Panc1 (cell line): ENCODE results near the gene ITGBL1. TPM values are rescaled to one million over a fixed set of nuclear protein-coding genes. Genes with fewer than 3 reads are reported as not detected.

Source experiments
- ATAC-seq: fragments of 200-7000 bp; cut with Tn5 transposase; 2 replicates; pipeline ENCODE4 v1.9.1; 2020; ENCODE audit warnings: mild to moderate bottlenecking, moderate library complexity
- BruUV-seq: library from RNA; stranded (reverse); fragments of 400-500 nt; replicated peaks from 2 replicates; lab custom pipeline; 2021; lab: Mats Ljungman, UMichigan
- CTCF ChIA-PET: fragments of 300-600 bp; sonication (Branson Sonifier 250); formaldehyde crosslinking; loops from one replicate; lab custom pipeline; 2022; ENCODE audit warnings: antibody characterized with exemption; lab: Charles Lee
- POLR2A ChIA-PET: fragments of 300-600 bp; sonication (Branson Sonifier 250); formaldehyde crosslinking; loops from one replicate; lab custom pipeline; 2022; ENCODE audit warnings: antibody characterized with exemption; lab: Charles Lee
- DNase-seq: peaks from one replicate; pipeline ENCODE4 v3.0.0-alpha.2; 2010; ENCODE audit warnings: low read depth, low spot score
- H3K27ac ChIP-seq: 2 replicates; pipeline ENCODE4 v1.5.1; 2011; ENCODE audit warnings: mild to moderate bottlenecking, low read length, inconsistent platforms
- H3K27me3 ChIP-seq: fragments of 200-500 bp; sonication (Bioruptor generic); 2 replicates; pipeline ENCODE4 v1.6.0; 2014; ENCODE audit warnings: low read length, inconsistent platforms; ENCODE audit not compliant: control insufficient read depth, insufficient read depth
- H3K36me3 ChIP-seq: fragments of 200-500 bp; sonication (Bioruptor generic); 2 replicates; pipeline ENCODE4 v1.5.1; 2014; ENCODE audit warnings: inconsistent platforms, mild to moderate bottlenecking, low read length, moderate library complexity; ENCODE audit not compliant: control insufficient read depth, insufficient read depth
- H3K4me1 ChIP-seq: 2 replicates; pipeline ENCODE4 v1.5.1; 2011; ENCODE audit warnings: inconsistent platforms, mild to moderate bottlenecking, low read length, moderate library complexity; ENCODE audit not compliant: control insufficient read depth, insufficient read depth
- H3K4me3 ChIP-seq, 2 experiments: 2 replicates each; pipeline ENCODE4 v1.5.1; 2011 to 2012; ENCODE audit warnings: low read depth in 2 of 2, low read length in 2 of 2, mild to moderate bottlenecking in 2 of 2, inconsistent platforms in 1 of 2, moderate library complexity in 1 of 2
- H3K9me3 ChIP-seq: fragments of 200-500 bp; sonication (Bioruptor generic); 2 replicates; pipeline ENCODE4 v1.5.1; 2014; ENCODE audit warnings: low read depth, mild to moderate bottlenecking, inconsistent platforms, low read length, moderate library complexity; ENCODE audit not compliant: control insufficient read depth, insufficient read depth
- POLR2AphosphoS5 ChIP-seq: IDR thresholded peaks from 2 replicates; pipeline ENCODE4 v1.6.1; 2012; ENCODE audit warnings: mild to moderate bottlenecking, low read depth, low read length, moderate library complexity
- SIN3A ChIP-seq: IDR thresholded peaks from 2 replicates; pipeline ENCODE4 v1.6.1; 2012; ENCODE audit warnings: low read depth, mild to moderate bottlenecking, low read length, moderate library complexity, borderline replicate concordance; ENCODE audit not compliant: insufficient read depth
- TCF7L2 ChIP-seq: IDR thresholded peaks from 2 replicates; pipeline ENCODE4 v1.6.1; 2011; ENCODE audit warnings: mild to moderate bottlenecking, low read depth, low read length, inconsistent platforms
- in situ Hi-C: cut with HindIII; loops from 2 replicates; pipeline ENCODE4 v1.10.0; 2016; ENCODE audit warnings: low sequenced_read_pairs, low pct_unique_long_range_greater_than_20kb
- intact Hi-C: fragments of 100-400 bp; cut with micrococcal nuclease; formaldehyde crosslinking; loops from one replicate; pipeline ENCODE4 v1.10.0; 2022; ENCODE audit not compliant: unreplicated experiment
- total RNA-seq: library from RNA; stranded (reverse); gene quantifications from one replicate; pipeline ENCODE4 v1.2.1, GENCODE V29; 2021; ENCODE audit not compliant: unreplicated experiment
- TF ChIP-seq, protein P1 (sequence below): fragments of 450-650 bp; IDR thresholded peaks from 2 replicates; pipeline ENCODE4 v1.5.1; 2017; ENCODE audit warnings: mild to moderate bottlenecking
- TF ChIP-seq, protein P2 (sequence below), 2 experiments: IDR thresholded peaks; 2 replicates each; pipeline ENCODE4 v1.6.1; 2011 to 2012; ENCODE audit warnings: low read depth in 2 of 2, control low read depth in 1 of 2, low read length in 1 of 2, mild to moderate bottlenecking in 1 of 2, moderate library complexity in 1 of 2; ENCODE audit not compliant: insufficient read depth in 1 of 2

The ITGBL1 gene
- total RNA-seq, 1 experiment from 2014 or later, result 14.3 TPM

DNA sequence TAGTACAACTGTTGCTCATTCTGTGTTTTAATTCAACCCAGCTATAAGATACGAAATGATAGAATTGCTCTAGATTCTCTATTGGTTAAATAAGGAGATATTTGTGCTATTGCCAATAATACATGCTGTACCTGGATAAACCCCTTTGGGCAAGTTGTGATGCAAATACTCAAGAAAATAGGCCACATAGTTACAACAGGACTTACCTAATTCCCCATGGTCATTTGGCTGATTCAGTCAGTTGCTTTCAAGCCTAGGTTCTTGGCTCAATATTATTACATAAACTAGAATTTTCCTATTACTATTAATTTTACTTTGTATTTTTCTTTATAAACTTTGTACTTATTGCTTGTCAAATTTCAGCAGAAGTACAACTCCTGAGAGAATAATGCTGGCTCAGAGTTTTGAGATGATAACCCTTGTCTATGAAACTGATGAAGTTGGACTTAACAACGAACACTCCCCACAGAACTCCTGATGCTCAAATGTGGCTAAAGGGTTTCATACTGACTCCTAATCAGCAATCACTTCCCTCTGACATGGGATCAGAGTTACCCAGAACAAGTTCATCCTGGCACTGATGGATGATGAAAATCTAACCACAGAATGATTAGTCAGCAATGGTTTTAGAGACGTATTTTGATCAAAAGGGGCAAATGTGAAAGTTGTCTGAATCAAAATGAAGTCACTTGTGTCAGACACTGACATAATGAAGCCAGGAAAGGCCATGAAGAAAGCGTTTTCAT is 221.1 kb downstream of the ITGBL1 start:
- Histone ChIP-seq H3K36me3 (no peaks in the 10 kb centered on the region), H3K27me3 (no peaks in the 10 kb centered on the region), H3K4me3 (no peak overlapping the region), H3K27ac (no peak overlapping the region), H3K9me3 (no peaks in the 10 kb centered on the region), H3K4me1 (no peaks in the 10 kb centered on the region)
- ATAC-seq, result no peak
- POLR2A ChIA-PET, result no interaction called here
- intact Hi-C loops (no loop called here), in situ Hi-C loops (no loop called here)
- no peak for DNase-seq
- CTCF ChIA-PET, result no interaction called here
- no TSS peak for BruUV-seq
- TF ChIP-seq SIN3A, result no peak
- TF ChIP-seq, protein P1, sequence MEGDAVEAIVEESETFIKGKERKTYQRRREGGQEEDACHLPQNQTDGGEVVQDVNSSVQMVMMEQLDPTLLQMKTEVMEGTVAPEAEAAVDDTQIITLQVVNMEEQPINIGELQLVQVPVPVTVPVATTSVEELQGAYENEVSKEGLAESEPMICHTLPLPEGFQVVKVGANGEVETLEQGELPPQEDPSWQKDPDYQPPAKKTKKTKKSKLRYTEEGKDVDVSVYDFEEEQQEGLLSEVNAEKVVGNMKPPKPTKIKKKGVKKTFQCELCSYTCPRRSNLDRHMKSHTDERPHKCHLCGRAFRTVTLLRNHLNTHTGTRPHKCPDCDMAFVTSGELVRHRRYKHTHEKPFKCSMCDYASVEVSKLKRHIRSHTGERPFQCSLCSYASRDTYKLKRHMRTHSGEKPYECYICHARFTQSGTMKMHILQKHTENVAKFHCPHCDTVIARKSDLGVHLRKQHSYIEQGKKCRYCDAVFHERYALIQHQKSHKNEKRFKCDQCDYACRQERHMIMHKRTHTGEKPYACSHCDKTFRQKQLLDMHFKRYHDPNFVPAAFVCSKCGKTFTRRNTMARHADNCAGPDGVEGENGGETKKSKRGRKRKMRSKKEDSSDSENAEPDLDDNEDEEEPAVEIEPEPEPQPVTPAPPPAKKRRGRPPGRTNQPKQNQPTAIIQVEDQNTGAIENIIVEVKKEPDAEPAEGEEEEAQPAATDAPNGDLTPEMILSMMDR, result no peak
- TF ChIP-seq, protein P2, sequence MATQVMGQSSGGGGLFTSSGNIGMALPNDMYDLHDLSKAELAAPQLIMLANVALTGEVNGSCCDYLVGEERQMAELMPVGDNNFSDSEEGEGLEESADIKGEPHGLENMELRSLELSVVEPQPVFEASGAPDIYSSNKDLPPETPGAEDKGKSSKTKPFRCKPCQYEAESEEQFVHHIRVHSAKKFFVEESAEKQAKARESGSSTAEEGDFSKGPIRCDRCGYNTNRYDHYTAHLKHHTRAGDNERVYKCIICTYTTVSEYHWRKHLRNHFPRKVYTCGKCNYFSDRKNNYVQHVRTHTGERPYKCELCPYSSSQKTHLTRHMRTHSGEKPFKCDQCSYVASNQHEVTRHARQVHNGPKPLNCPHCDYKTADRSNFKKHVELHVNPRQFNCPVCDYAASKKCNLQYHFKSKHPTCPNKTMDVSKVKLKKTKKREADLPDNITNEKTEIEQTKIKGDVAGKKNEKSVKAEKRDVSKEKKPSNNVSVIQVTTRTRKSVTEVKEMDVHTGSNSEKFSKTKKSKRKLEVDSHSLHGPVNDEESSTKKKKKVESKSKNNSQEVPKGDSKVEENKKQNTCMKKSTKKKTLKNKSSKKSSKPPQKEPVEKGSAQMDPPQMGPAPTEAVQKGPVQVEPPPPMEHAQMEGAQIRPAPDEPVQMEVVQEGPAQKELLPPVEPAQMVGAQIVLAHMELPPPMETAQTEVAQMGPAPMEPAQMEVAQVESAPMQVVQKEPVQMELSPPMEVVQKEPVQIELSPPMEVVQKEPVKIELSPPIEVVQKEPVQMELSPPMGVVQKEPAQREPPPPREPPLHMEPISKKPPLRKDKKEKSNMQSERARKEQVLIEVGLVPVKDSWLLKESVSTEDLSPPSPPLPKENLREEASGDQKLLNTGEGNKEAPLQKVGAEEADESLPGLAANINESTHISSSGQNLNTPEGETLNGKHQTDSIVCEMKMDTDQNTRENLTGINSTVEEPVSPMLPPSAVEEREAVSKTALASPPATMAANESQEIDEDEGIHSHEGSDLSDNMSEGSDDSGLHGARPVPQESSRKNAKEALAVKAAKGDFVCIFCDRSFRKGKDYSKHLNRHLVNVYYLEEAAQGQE (IDR thresholded peaks at IDR 0.05; ENCODE audit: insufficient read depth in 1 of 2, low read depth in 2 of 2, low read length in 1 of 2), result no peak
- no peak for TF ChIP-seq TCF7L2
- TF ChIP-seq POLR2AphosphoS5, result no peak

DNA sequence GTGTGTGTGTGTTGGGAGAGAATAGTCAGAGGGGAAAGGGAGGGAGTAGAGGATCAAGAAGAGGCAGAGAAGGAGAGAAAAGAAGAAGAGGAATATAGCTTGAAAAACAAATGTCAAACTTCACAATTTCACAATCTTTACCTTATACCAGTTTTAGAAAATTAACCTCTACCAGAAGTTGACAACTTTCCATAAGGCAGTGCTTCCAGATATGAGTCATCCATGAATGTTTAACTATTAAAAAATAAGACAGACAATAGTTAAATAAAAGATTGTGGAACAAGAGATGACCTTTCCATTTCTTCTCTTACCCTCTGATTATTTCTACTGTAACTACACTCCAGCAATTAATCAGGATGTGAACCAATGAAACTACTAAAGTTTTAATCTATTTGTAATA is 229.4 kb downstream of the ITGBL1 start:
- POLR2A ChIA-PET, result no interaction called here
- no peak overlapping the region for H3K27ac ChIP-seq
- H3K27me3 ChIP-seq, result no peaks in the 10 kb centered on the region
- intact Hi-C loops (no loop called here), in situ Hi-C loops (no loop called here)
- no TSS peak for BruUV-seq
- DNase-seq, result no peak
- no peaks in the 10 kb centered on the region for H3K36me3 ChIP-seq
- H3K4me3 ChIP-seq, result no peak overlapping the region
- no peaks in the 10 kb centered on the region for H3K9me3 ChIP-seq
- ATAC-seq, result no peak
- no peaks in the 10 kb centered on the region for H3K4me1 ChIP-seq
- no peak for TF ChIP-seq SIN3A
- no peak for TF ChIP-seq POLR2AphosphoS5
- TF ChIP-seq, protein P1, result no peak
- TF ChIP-seq, protein P2 (IDR thresholded peaks at IDR 0.05; ENCODE audit: insufficient read depth in 1 of 2, low read depth in 2 of 2, low read length in 1 of 2), result no peak
- TF ChIP-seq TCF7L2, result no peak
- CTCF ChIA-PET, result no interaction called here
